Tibial artery (tissue), 4 donors: ENCODE results near the gene APMAP.
"Not testable (repeated sequence)": the region's sequence is repeated elsewhere in the genome, so short reads cannot be mapped to it uniquely, and the experiment has no call there.

Source experiments
- DNase-seq, 2 donors: peaks; one replicate each; pipeline ENCODE4 v3.0.0-alpha.2; 2019
- H3K27ac ChIP-seq, 2 donors: fragments of 200-600 bp; sonication (generic) in 1 of 2; 1 replicate in 1 of 2; 2 replicates in 1 of 2; pipeline ENCODE4 v1.5.1; 2018 to 2019; ENCODE audit warnings: mild to moderate bottlenecking in 1 of 2
- H3K27me3 ChIP-seq, 2 donors: fragments of 200-600 bp; sonication (generic) in 1 of 2; one replicate each; pipeline versions ENCODE4 v1.5.1 to v1.6.0; 2016 to 2019
- H3K36me3 ChIP-seq, 3 donors: fragments of 200-600 bp; sonication (generic) in 2 of 3; one replicate each; pipeline ENCODE4 v1.5.1; 2016 to 2019; ENCODE audit warnings: mild to moderate bottlenecking in 2 of 3
- H3K4me1 ChIP-seq, 4 donors: fragments of 200-600 bp; sonication (generic) in 2 of 4; 1 replicate in 3 of 4; 2 replicates in 1 of 4; pipeline ENCODE4 v1.5.1; 2016 to 2019
- H3K4me3 ChIP-seq, 2 donors: fragments of 200-600 bp; sonication (generic) in 1 of 2; 1 replicate in 1 of 2; 2 replicates in 1 of 2; pipeline ENCODE4 v1.5.1; 2018 to 2019; ENCODE audit warnings: mild to moderate bottlenecking in 2 of 2
- H3K9me3 ChIP-seq, 3 donors: fragments of 200-600 bp; sonication (generic) in 1 of 3; one replicate each; pipeline ENCODE4 v1.5.1; 2016 to 2019
- CTCF ChIP-seq, 2 experiments: fragments of 200-600 bp in 1 of 2; fragments of 450-650 bp in 1 of 2; IDR thresholded peaks; one replicate each; pipeline ENCODE4 v1.5.1; 2017 to 2019; ENCODE audit warnings: antibody characterized with exemption in 2 of 2, mild to moderate bottlenecking in 1 of 2, moderate library complexity in 1 of 2
- intact Hi-C: fragments of 100-400 bp; cut with DNase I; formaldehyde crosslinking; loops from one replicate; pipeline ENCODE4 v1.15.0; 2023; ENCODE audit warnings: low total_unique reads

APMAP gene

GRCh38 chr20:25006431-25007167 lies 14.0 kb upstream of the APMAP start:
- Histone ChIP-seq H3K27ac (no peak overlapping the region), H3K36me3 (peaks cover 57 to 66% (median 60%) of the 10 kb centered on the region in 3 donors), H3K4me1 (no peaks in the 10 kb centered on the region), H3K9me3 (no peaks in the 10 kb centered on the region), H3K4me3 (no peak overlapping the region), H3K27me3 (no peaks in the 10 kb centered on the region)
- DNase-seq, result peak in 1 of 2 donors; percentile 48
- TF ChIP-seq CTCF (IDR thresholded peaks at IDR 0.05), result no peak
- intact Hi-C loops, result no loop called here

- H3K36me3 ChIP-seq, result peaks cover 51 to 56% (median 56%) of the 10 kb centered on the region in 3 donors
- H3K27ac ChIP-seq, result no peak overlapping the region
These were observed 13.1 kb upstream of the APMAP start for GRCh38 chr20:25005661-25006060.

GRCh38 chr20:25005220-25005619 lies 12.7 kb upstream of the APMAP start:
- Histone ChIP-seq H3K36me3 (peaks cover 47 to 52% (median 51%) of the 10 kb centered on the region in 3 donors), H3K4me3 (no peak overlapping the region), H3K27me3 (no peaks in the 10 kb centered on the region), H3K4me1 (peaks cover 0 to 8% (median 4%) of the 10 kb centered on the region in 4 donors), H3K9me3 (no peaks in the 10 kb centered on the region), H3K27ac (no peak overlapping the region)
- no peak for TF ChIP-seq CTCF (IDR thresholded peaks at IDR 0.05)
- peak in 1 of 2 donors; percentile 39 for DNase-seq
- intact Hi-C loops, result no loop called here

More at GRCh38 chr20:25005661-25006060, 13.1 kb upstream of the APMAP start:
- Histone ChIP-seq H3K9me3 (no peaks in the 10 kb centered on the region), H3K4me3 (no peak overlapping the region), H3K4me1 (peaks cover 0 to 4% (median 2%) of the 10 kb centered on the region in 4 donors), H3K27me3 (no peaks in the 10 kb centered on the region)
- intact Hi-C loops, result no loop called here
- no peak for TF ChIP-seq CTCF (IDR thresholded peaks at IDR 0.05)
- DNase-seq, result peak in 1 of 2 donors; percentile 51

- Histone ChIP-seq H3K4me3 (no peak overlapping the region), H3K27me3 (no peaks in the 10 kb centered on the region), H3K4me1 (peaks cover 0 to 11% (median 5%) of the 10 kb centered on the region in 4 donors), H3K36me3 (peaks cover 24 to 30% (median 30%) of the 10 kb centered on the region in 3 donors), H3K27ac (no peak overlapping the region), H3K9me3 (no peaks in the 10 kb centered on the region)
- no peak for DNase-seq
- TF ChIP-seq CTCF (IDR thresholded peaks at IDR 0.05), result no peak
- intact Hi-C loops, result no loop called here
These were observed 10.5 kb upstream of the APMAP start for GRCh38 chr20:25003002-25003401.

- Histone ChIP-seq H3K36me3 (peaks cover 8 to 15% (median 13%) of the 10 kb centered on the region in 3 donors), H3K4me1 (peaks cover 0 to 11% (median 5%) of the 10 kb centered on the region in 4 donors)
- H3K4me3 ChIP-seq, H3K27me3 ChIP-seq, H3K27ac ChIP-seq, intact Hi-C loops, H3K9me3 ChIP-seq, DNase-seq: not testable (repeated sequence)
These were observed 8.8 kb upstream of the APMAP start for GRCh38 chr20:25001323-25001722.

GRCh38 chr20:25000268-25000801 lies 7.8 kb upstream of the APMAP start:
- Histone ChIP-seq H3K9me3 (no peaks in the 10 kb centered on the region), H3K4me1 (peaks cover 0 to 12% (median 6%) of the 10 kb centered on the region in 4 donors), H3K27ac (no peak overlapping the region), H3K27me3 (no peaks in the 10 kb centered on the region), H3K36me3 (peaks cover 0 to 8% (median 3%) of the 10 kb centered on the region in 3 donors), H3K4me3 (no peak overlapping the region)
- peak; percentile 74 to 83 for DNase-seq
- intact Hi-C loops, result no loop called here
- peak in 1 of 2 experiments; percentile 5 for TF ChIP-seq CTCF (IDR thresholded peaks at IDR 0.05)
